Measurements from ENCODE around the gene ZNF148.

GRCh38 chr3:125317761-125318160, 57.4 kb downstream of the ZNF148 start:
- TF ChIP-seq CTCF (IDR thresholded peaks at IDR 0.05), result no peak
- TF ChIP-seq POLR2A (IDR thresholded peaks at IDR 0.05), result no peak
